NT2/D1 (cell line): ENCODE measurements around the gene DDX39A.
"Not testable (repeated sequence)": the region's sequence is repeated elsewhere in the genome, so short reads cannot be mapped to it uniquely, and the experiment has no call there.

Experiments used
- SUZ12 ChIP-seq: IDR thresholded peaks from 2 replicates; pipeline ENCODE4 v1.6.1; 2011; ENCODE audit not compliant: insufficient read length, insufficient read depth; ENCODE audit errors: extremely low read depth
- YY1 ChIP-seq: IDR thresholded peaks from 2 replicates; pipeline ENCODE4 v1.6.1; 2011; ENCODE audit not compliant: insufficient read length, insufficient read depth
- ZNF274 ChIP-seq: IDR thresholded peaks from 2 replicates; pipeline ENCODE4 v1.6.1; 2011; ENCODE audit warnings: mild to moderate bottlenecking, low read depth, low read length

DNA sequence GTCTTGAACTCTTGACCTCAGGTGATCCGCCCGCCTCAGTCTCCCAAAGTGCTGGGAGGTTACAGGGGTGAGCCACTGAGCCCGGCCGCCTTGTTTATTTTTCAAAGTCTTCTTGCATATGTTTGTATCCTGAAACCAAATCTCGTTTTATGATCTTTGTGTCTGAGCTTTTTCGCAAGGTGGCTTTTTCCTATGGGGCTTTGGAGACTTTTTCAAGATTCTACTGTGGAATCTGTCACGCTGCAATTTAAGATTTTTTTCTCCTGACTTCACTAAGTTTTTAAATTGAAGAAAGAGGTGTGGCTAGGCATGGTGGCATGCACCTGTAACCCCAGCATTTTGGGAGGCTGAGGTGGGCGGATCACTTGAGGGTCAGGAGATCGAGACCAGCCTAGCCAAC is 44.8 kb downstream of the DDX39A start:
- not testable (repeated sequence) for TF ChIP-seq YY1, ZNF274, SUZ12
